Measurements from ENCODE around the gene P2RY14. TPM values are rescaled to one million over a fixed set of nuclear protein-coding genes. Genes with fewer than 3 reads are reported as not detected.

Gene P2RY14
- total RNA-seq, 1 experiment from 2014 or later, result not detected

- no peak overlapping the region for H2AFZ ChIP-seq
- CTCF ChIA-PET, result no interaction called here
- no peak for TF ChIP-seq CTCF (conservative IDR thresholded peaks at IDR 0.05)
- TF ChIP-seq EZH2 (IDR thresholded peaks at IDR 0.05; ENCODE audit: low read depth), result no peak
These were observed 68.7 kb downstream of the P2RY14 start for GRCh38 chr3:151209654-151210053.

GRCh38 chr3:151206201-151206600 is 72.1 kb downstream of the P2RY14 start:
- ChIA-PET POLR2A (ENCODE audit: unreplicated experiment) (no interaction called here), CTCF (interaction anchor here (0.6 kb wide), 1 partner anchor 686 kb away, joined by 3 read pairs; no protein-coding TSS in a partner anchor)

More at GRCh38 chr3:151209654-151210053, 68.7 kb downstream of the P2RY14 start:
- Histone ChIP-seq H3F3A (ENCODE audit: insufficient read depth, low read depth) (no peaks in the 10 kb centered on the region), H3K27ac (no peak overlapping the region), H3K9me2 (ENCODE audit: insufficient read depth) (no peaks in the 10 kb centered on the region), H3K36me3 (ENCODE audit: low read depth) (no peaks in the 10 kb centered on the region), H3K79me2 (ENCODE audit: low read depth) (no peaks in the 10 kb centered on the region), H3K4me3 (no peak overlapping the region), H3K4me2 (no peak overlapping the region), H3K27me3 (ENCODE audit: insufficient read depth, low read depth) (no peaks in the 10 kb centered on the region), H4K20me1 (ENCODE audit: insufficient read depth) (no peaks in the 10 kb centered on the region), H3K4me1 (replicated peaks; ENCODE audit: insufficient read depth) (peaks cover 10% of the 10 kb centered on the region; the same call in 1 of the 2 replicates), H3K9me3 (ENCODE audit: insufficient read depth, low read depth) (no peaks in the 10 kb centered on the region)
- no peak for DNase-seq
- no TSS peak for BruUV-seq (replicated peaks)
- intact Hi-C loops (cut with micrococcal nuclease; ENCODE audit: unreplicated experiment), result no loop called here
- POLR2A ChIA-PET (ENCODE audit: unreplicated experiment), result interaction anchor here (0.7 kb wide), 1 partner anchor 238 kb away, joined by 3 read pairs; no protein-coding TSS in a partner anchor

GRCh38 chr3:151205482-151205881 is 72.9 kb downstream of the P2RY14 start:
- intact Hi-C loops (cut with micrococcal nuclease; ENCODE audit: unreplicated experiment), result no loop called here
- no peaks in the 10 kb centered on the region for H4K20me1 ChIP-seq (ENCODE audit: insufficient read depth)
- ChIA-PET CTCF (interaction anchor here (0.6 kb wide), 1 partner anchor 52 kb away, joined by 3 read pairs; no protein-coding TSS in a partner anchor), POLR2A (ENCODE audit: unreplicated experiment) (no interaction called here)
- no peaks in the 10 kb centered on the region for H3K9me2 ChIP-seq (ENCODE audit: insufficient read depth)
- TF ChIP-seq EZH2 (IDR thresholded peaks at IDR 0.05; ENCODE audit: low read depth), result no peak
- TF ChIP-seq CTCF (conservative IDR thresholded peaks at IDR 0.05), result no peak
- H3K36me3 ChIP-seq (ENCODE audit: low read depth), result no peaks in the 10 kb centered on the region
- H3K9me3 ChIP-seq (ENCODE audit: insufficient read depth, low read depth), result no peaks in the 10 kb centered on the region
- no peaks in the 10 kb centered on the region for H3K4me1 ChIP-seq (replicated peaks; ENCODE audit: insufficient read depth)
- no peaks in the 10 kb centered on the region for H3K27me3 ChIP-seq (ENCODE audit: insufficient read depth, low read depth)
- H2AFZ ChIP-seq, result no peak overlapping the region
- H3F3A ChIP-seq (ENCODE audit: insufficient read depth, low read depth), result no peaks in the 10 kb centered on the region
- no peaks in the 10 kb centered on the region for H3K79me2 ChIP-seq (ENCODE audit: low read depth)
- no peak overlapping the region for H3K27ac ChIP-seq
- H3K4me2 ChIP-seq, result no peak overlapping the region
- H3K4me3 ChIP-seq, result no peak overlapping the region
- no TSS peak for BruUV-seq (replicated peaks)
- DNase-seq, result no peak

More at GRCh38 chr3:151206201-151206600, 72.1 kb downstream of the P2RY14 start:
- Histone ChIP-seq H3K9me3 (ENCODE audit: insufficient read depth, low read depth) (no peaks in the 10 kb centered on the region), H4K20me1 (ENCODE audit: insufficient read depth) (no peaks in the 10 kb centered on the region), H3K4me3 (no peak overlapping the region), H3K27me3 (ENCODE audit: insufficient read depth, low read depth) (no peaks in the 10 kb centered on the region), H3K36me3 (ENCODE audit: low read depth) (no peaks in the 10 kb centered on the region), H3K4me1 (replicated peaks; ENCODE audit: insufficient read depth) (no peaks in the 10 kb centered on the region), H3K27ac (no peak overlapping the region), H3K4me2 (no peak overlapping the region), H3K9me2 (ENCODE audit: insufficient read depth) (no peaks in the 10 kb centered on the region), H2AFZ (no peak overlapping the region), H3F3A (ENCODE audit: insufficient read depth, low read depth) (no peaks in the 10 kb centered on the region), H3K79me2 (ENCODE audit: low read depth) (no peaks in the 10 kb centered on the region)
- TF ChIP-seq CTCF (conservative IDR thresholded peaks at IDR 0.05) (no peak), EZH2 (IDR thresholded peaks at IDR 0.05; ENCODE audit: low read depth) (no peak)
- no peak for DNase-seq
- no TSS peak for BruUV-seq (replicated peaks)
- intact Hi-C loops (cut with micrococcal nuclease; ENCODE audit: unreplicated experiment), result no loop called here

Measured in PC-9 (cell line).